ENCODE data around the gene CA10. TPM values are rescaled to one million over a fixed set of nuclear protein-coding genes. Genes with fewer than 3 reads are reported as not detected.

CA10 gene
- total RNA-seq, 2 experiments from 2014 or later = not detected

DNA sequence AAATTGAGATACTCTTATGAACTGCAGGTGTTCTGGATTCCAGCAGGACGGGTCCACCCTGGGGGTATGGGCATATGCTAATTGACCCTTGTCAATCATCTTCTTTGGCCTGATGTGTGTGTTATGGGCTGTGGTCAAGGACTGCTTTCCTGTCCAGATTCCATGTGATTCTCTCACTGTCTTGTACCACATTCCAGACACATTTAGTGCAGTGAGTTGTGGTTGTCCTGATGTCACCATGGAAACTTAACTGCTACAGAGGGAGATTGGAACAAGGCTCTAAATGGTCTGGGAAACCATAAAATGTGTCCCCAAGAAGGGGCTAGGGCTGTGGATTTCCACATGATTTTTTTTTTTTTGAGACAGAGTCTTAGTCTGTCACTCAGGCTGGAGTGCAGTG is 530.7 kb downstream of the CA10 start:
- ATAC-seq (ENCODE audit: poor library complexity) (no peak), DNase-seq (no peak)
- H3K36me3 Mint-ChIP-seq (ENCODE audit: low read depth) = no peaks in the 10 kb centered on the region
- no peaks in the 10 kb centered on the region for H3K9me3 Mint-ChIP-seq
- H3K4me3 ChIP-seq (ENCODE audit: low read length) = no peak overlapping the region
- H3K27ac ChIP-seq (ENCODE audit: low read depth in 1 of 2, low read length in 2 of 2) = no peak overlapping the region
- ChIA-PET POLR2A (no interaction called here), CTCF (no interaction called here)
- H3K4me1 Mint-ChIP-seq (ENCODE audit: low read depth) = no peaks in the 10 kb centered on the region
- no peaks in the 10 kb centered on the region for H3K36me3 ChIP-seq (ENCODE audit: insufficient read depth, low read length)
- H3K27me3 Mint-ChIP-seq = peaks cover 17% of the 10 kb centered on the region
- no peak overlapping the region for H3K4me3 Mint-ChIP-seq
- intact Hi-C loops (cut with DNase I, micrococcal nuclease) = no loop called here
- no peak overlapping the region for H3K27ac Mint-ChIP-seq
- H3K27me3 ChIP-seq (ENCODE audit: control insufficient read depth in 1 of 2, insufficient read depth in 2 of 2, low read length in 2 of 2) = peaks cover 0 to 3% of the 10 kb centered on the region in 2 experiments
- TF ChIP-seq CTCF (IDR thresholded peaks at IDR 0.05) = no peak
- H3K9me3 ChIP-seq (ENCODE audit: control insufficient read depth in 1 of 2, insufficient read depth in 1 of 2, low read length in 2 of 2) = no peaks in the 10 kb centered on the region
- H3K4me1 ChIP-seq (ENCODE audit: insufficient read depth, low read length) = no peaks in the 10 kb centered on the region

GRCh38 chr17:51618476-51618875 is 540.0 kb downstream of the CA10 start:
- Mint-ChIP-seq H3K27me3 (peaks cover 45% of the 10 kb centered on the region), H3K27ac (no peak overlapping the region), H3K9me3 (no peaks in the 10 kb centered on the region), H3K4me1 (ENCODE audit: low read depth) (no peaks in the 10 kb centered on the region), H3K4me3 (no peak overlapping the region), H3K36me3 (ENCODE audit: low read depth) (no peaks in the 10 kb centered on the region)
- Histone ChIP-seq H3K36me3 (ENCODE audit: insufficient read depth, low read length) (no peaks in the 10 kb centered on the region), H3K27me3 (ENCODE audit: control insufficient read depth in 1 of 2, insufficient read depth in 2 of 2, low read length in 2 of 2) (peaks cover 5 to 12% of the 10 kb centered on the region in 2 experiments), H3K9me3 (ENCODE audit: control insufficient read depth in 1 of 2, insufficient read depth in 1 of 2, low read length in 2 of 2) (no peaks in the 10 kb centered on the region), H3K27ac (ENCODE audit: low read depth in 1 of 2, low read length in 2 of 2) (no peak overlapping the region), H3K4me1 (ENCODE audit: insufficient read depth, low read length) (no peaks in the 10 kb centered on the region), H3K4me3 (ENCODE audit: low read length) (no peak overlapping the region)
- DNase-seq (no peak), ATAC-seq (ENCODE audit: poor library complexity) (no peak)
- no peak for TF ChIP-seq CTCF (IDR thresholded peaks at IDR 0.05)
- intact Hi-C loops (cut with DNase I, micrococcal nuclease) = no loop called here
- CTCF ChIA-PET = no interaction called here
- POLR2A ChIA-PET = no interaction called here

DNA sequence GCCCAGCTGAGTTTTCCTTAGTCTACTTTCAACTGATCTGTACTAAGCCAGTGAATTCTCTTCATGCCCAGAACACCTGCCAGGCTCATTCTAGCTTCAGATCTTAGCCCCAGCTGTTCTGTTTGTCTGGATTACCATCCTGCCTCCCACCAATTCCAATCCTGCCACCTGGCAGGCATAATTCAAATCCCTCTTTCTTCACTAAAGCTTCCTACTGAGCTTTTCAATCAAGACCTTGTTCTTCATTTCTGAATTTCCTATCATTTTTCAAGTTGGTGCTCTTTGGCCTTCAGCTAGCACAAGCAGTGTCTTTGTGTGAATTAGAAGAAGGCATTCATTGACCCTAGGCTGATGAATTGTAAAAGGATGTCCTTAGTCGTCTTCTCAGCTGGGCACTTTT is 540.5 kb downstream of the CA10 start:
- ATAC-seq (ENCODE audit: poor library complexity) = no peak
- Histone ChIP-seq H3K27ac (ENCODE audit: low read depth in 1 of 2, low read length in 2 of 2) (no peak overlapping the region), H3K4me3 (ENCODE audit: low read length) (no peak overlapping the region), H3K9me3 (ENCODE audit: control insufficient read depth in 1 of 2, insufficient read depth in 1 of 2, low read length in 2 of 2) (no peaks in the 10 kb centered on the region), H3K36me3 (ENCODE audit: insufficient read depth, low read length) (no peaks in the 10 kb centered on the region), H3K27me3 (ENCODE audit: control insufficient read depth in 1 of 2, insufficient read depth in 2 of 2, low read length in 2 of 2) (peaks cover 5 to 12% of the 10 kb centered on the region in 2 experiments), H3K4me1 (ENCODE audit: insufficient read depth, low read length) (no peaks in the 10 kb centered on the region)
- TF ChIP-seq CTCF (IDR thresholded peaks at IDR 0.05) = no peak
- Mint-ChIP-seq H3K4me3 (no peak overlapping the region), H3K27ac (no peak overlapping the region), H3K4me1 (ENCODE audit: low read depth) (no peaks in the 10 kb centered on the region), H3K27me3 (peaks cover 41% of the 10 kb centered on the region), H3K36me3 (ENCODE audit: low read depth) (no peaks in the 10 kb centered on the region), H3K9me3 (no peaks in the 10 kb centered on the region)
- no peak for DNase-seq
- intact Hi-C loops (cut with DNase I, micrococcal nuclease) = no loop called here
- ChIA-PET POLR2A (no interaction called here), CTCF (no interaction called here)
